ENCODE data around the gene FPGS. TPM values are rescaled to one million over a fixed set of nuclear protein-coding genes. Genes with fewer than 3 reads are reported as not detected.
"Not testable (repeated sequence)": the region's sequence is repeated elsewhere in the genome, so short reads cannot be mapped to it uniquely, and the experiment has no call there.

The FPGS gene
- total RNA-seq, 6 experiments from 2014 or later = 51.9 to 69.2 (median 62.7) TPM

- no peak for DNase-seq
- TF ChIP-seq, protein P1, sequence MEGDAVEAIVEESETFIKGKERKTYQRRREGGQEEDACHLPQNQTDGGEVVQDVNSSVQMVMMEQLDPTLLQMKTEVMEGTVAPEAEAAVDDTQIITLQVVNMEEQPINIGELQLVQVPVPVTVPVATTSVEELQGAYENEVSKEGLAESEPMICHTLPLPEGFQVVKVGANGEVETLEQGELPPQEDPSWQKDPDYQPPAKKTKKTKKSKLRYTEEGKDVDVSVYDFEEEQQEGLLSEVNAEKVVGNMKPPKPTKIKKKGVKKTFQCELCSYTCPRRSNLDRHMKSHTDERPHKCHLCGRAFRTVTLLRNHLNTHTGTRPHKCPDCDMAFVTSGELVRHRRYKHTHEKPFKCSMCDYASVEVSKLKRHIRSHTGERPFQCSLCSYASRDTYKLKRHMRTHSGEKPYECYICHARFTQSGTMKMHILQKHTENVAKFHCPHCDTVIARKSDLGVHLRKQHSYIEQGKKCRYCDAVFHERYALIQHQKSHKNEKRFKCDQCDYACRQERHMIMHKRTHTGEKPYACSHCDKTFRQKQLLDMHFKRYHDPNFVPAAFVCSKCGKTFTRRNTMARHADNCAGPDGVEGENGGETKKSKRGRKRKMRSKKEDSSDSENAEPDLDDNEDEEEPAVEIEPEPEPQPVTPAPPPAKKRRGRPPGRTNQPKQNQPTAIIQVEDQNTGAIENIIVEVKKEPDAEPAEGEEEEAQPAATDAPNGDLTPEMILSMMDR (IDR thresholded peaks at IDR 0.05) = no peak
- H3K9me3 Mint-ChIP-seq = no peaks in the 10 kb centered on the region
- H3K4me3 Mint-ChIP-seq = no peak overlapping the region
- H3K36me3 Mint-ChIP-seq (ENCODE audit: low read depth) = no peaks in the 10 kb centered on the region
- H3K27me3 Mint-ChIP-seq (ENCODE audit: insufficient read depth) = peaks cover 41% of the 10 kb centered on the region
- no peak overlapping the region for H3K27ac Mint-ChIP-seq
- no peaks in the 10 kb centered on the region for H3K4me1 Mint-ChIP-seq (ENCODE audit: low read depth)
Observed at GRCh38 chr9:127755061-127756060, 47.3 kb upstream of the FPGS start.

DNA sequence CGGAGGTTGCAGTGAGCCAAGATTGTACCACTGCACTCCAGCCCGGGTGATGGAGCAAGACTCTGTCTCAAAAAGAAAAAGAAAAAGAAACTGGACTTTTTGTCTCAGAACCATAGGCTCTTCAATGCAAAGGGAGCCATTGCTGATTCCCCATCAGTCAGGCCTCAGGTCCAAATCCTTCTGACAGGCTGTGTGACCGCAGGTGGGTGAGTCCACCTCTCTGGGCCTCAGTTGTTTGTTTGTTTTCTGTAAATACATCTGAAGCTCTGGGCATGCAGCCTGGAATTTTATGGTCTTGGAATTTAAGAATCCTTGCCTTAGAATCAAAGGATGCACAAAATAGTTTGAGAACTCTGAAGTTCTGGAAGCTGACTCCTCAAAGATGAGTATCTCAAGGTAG is 46.4 kb upstream of the FPGS start:
- H3K27ac Mint-ChIP-seq = no peak overlapping the region
- DNase-seq = no peak

GRCh38 chr9:127756776-127757175 is 45.9 kb upstream of the FPGS start:
- not testable (repeated sequence) for H3K36me3 Mint-ChIP-seq (ENCODE audit: low read depth); H3K4me1 Mint-ChIP-seq (ENCODE audit: low read depth)
- peaks cover 32% of the 10 kb centered on the region for H3K27me3 Mint-ChIP-seq (ENCODE audit: insufficient read depth)

More for the DNA sequence above, 46.4 kb upstream of the FPGS start:
- no peaks in the 10 kb centered on the region for H3K9me3 Mint-ChIP-seq
- H3K4me1 Mint-ChIP-seq (ENCODE audit: low read depth) = no peaks in the 10 kb centered on the region
- H3K27me3 Mint-ChIP-seq (ENCODE audit: insufficient read depth) = peaks cover 38% of the 10 kb centered on the region
- TF ChIP-seq, protein P1 (IDR thresholded peaks at IDR 0.05) = no peak
- H3K36me3 Mint-ChIP-seq (ENCODE audit: low read depth) = no peaks in the 10 kb centered on the region
- H3K4me3 Mint-ChIP-seq = no peak overlapping the region

DNA sequence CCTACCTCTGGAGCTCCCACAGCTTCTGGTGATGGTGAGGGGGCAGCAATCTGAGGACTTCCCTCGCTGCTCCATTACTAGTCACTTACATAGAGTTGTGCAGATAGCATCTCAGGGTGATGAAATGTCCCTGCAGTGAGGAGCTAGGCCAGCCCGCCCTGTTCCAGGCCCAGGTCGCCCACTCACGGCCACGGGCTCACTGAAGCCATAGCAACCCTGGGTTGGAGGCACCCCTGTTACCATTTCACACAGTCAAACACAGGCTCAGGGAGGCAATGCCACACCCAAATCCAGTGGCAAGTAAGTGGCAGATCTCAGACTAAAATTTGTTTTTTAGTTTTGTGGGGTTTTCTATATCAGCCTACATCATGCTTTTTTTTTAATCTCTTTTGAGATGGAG is 43.8 kb upstream of the FPGS start:
- Mint-ChIP-seq H3K9me3 (no peaks in the 10 kb centered on the region), H3K4me3 (no peak overlapping the region), H3K27me3 (ENCODE audit: insufficient read depth) (peaks cover 28% of the 10 kb centered on the region), H3K4me1 (ENCODE audit: low read depth) (no peaks in the 10 kb centered on the region), H3K27ac (no peak overlapping the region), H3K36me3 (ENCODE audit: low read depth) (no peaks in the 10 kb centered on the region)
- TF ChIP-seq, protein P1 (IDR thresholded peaks at IDR 0.05) = no peak
- DNase-seq = no peak

More at GRCh38 chr9:127756776-127757175, 45.9 kb upstream of the FPGS start:
- not testable (repeated sequence) for H3K4me3 Mint-ChIP-seq, H3K9me3 Mint-ChIP-seq, DNase-seq, H3K27ac Mint-ChIP-seq

- Mint-ChIP-seq H3K36me3 (ENCODE audit: low read depth) (no peaks in the 10 kb centered on the region), H3K27me3 (ENCODE audit: insufficient read depth) (peaks cover 17% of the 10 kb centered on the region), H3K4me3 (no peak overlapping the region), H3K4me1 (ENCODE audit: low read depth) (no peaks in the 10 kb centered on the region), H3K27ac (no peak overlapping the region), H3K9me3 (no peaks in the 10 kb centered on the region)
- TF ChIP-seq, protein P1 (IDR thresholded peaks at IDR 0.05) = no peak
- no peak for DNase-seq
Observed at GRCh38 chr9:127761061-127761460, 41.6 kb upstream of the FPGS start.

DNA sequence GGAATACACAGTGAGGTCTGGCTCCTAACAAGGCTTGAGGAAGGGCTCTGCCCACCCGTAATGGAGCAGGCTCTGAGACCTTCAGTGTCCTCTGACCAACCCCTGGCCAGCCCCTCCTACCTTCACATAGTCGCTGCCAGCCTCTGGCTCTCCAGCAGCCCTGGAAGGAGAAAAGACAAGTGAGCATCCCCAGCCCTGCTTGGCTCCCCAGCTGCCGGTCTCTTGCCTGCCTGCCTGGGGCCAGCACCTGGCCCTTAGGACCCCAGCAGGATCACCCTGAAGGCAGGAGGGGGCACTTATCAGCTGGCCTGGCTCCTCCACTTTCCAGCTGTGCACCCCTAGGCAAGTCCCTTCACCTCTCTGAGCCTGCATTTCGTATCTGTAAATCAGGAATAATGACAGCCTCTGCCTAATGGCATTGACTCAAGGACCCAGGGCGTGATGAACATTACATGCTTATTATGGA is 41.2 kb upstream of the FPGS start:
- no peak for DNase-seq
- Mint-ChIP-seq H3K36me3 (ENCODE audit: low read depth) (no peaks in the 10 kb centered on the region), H3K4me3 (no peak overlapping the region), H3K9me3 (no peaks in the 10 kb centered on the region), H3K27ac (no peak overlapping the region), H3K27me3 (ENCODE audit: insufficient read depth) (peaks cover 20% of the 10 kb centered on the region), H3K4me1 (ENCODE audit: low read depth) (no peaks in the 10 kb centered on the region)
- TF ChIP-seq, protein P1 (IDR thresholded peaks at IDR 0.05) = no peak
